GM18909 (cell line): ENCODE data around the gene RCAN2.
"Not testable (repeated sequence)": the region's sequence is repeated elsewhere in the genome, so short reads cannot be mapped to it uniquely, and the experiment has no call there.

Experiments
- ATAC-seq: cut with Tn5 transposase; IDR thresholded peaks from one replicate; pipeline ENCODE4 v1.9.1; 2021; ENCODE audit warnings: mild to moderate bottlenecking; ENCODE audit not compliant: unreplicated experiment, poor library complexity

The RCAN2 gene

DNA sequence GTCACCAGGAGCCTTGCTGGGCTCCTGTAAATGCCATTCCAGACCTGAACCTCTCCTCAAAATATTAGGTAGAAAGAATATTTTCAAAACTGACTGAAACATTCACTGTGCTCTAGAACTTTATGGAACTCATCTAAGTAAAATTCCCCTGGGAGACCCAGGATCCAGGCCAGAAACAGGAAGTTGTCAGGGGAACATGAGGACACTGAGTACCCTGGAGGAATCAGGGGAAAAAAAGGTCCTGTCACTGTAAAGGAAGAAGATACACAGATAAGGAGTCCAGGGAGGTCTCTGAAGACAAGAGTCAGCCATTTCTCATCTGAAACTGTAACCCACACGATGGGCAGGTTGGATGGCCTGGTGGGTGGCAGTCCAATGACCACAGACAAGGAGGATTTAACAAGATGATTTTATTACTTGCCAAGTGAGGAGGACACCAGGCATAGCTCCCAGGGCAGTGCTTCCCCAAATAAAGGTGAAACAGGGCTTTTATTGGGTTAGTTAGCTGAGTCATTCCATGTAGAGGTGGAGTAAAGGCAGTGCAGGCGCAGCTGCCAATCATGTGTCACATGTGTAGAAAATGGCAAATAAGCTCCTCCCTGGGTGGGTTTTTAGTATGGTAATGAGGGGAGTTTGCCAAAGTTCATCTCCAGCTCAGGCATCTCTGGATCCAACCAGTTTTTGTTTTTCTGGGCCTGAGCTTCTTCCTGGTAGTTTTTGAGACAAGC lies 138.5 kb downstream of the RCAN2 start:
- no peak for ATAC-seq

DNA sequence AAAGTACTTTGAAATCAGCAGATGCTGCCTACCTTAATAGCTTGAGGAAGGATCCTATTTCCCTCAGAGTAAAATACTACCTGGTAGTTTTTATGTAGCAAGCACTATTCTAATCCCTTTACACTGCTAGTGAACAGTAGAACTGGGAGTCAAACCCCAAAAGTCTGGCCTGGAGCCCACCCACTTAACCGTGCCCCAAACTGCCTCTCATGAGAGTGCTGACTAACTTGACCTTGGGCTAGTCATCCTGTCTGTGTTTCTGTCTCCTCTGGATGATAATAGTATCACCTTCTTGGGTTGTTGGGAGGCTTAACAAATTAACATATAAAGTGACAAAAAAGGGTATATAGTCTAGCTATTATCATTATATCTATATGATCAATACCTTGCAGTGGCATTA lies 140.5 kb downstream of the RCAN2 start:
- ATAC-seq = no peak

DNA sequence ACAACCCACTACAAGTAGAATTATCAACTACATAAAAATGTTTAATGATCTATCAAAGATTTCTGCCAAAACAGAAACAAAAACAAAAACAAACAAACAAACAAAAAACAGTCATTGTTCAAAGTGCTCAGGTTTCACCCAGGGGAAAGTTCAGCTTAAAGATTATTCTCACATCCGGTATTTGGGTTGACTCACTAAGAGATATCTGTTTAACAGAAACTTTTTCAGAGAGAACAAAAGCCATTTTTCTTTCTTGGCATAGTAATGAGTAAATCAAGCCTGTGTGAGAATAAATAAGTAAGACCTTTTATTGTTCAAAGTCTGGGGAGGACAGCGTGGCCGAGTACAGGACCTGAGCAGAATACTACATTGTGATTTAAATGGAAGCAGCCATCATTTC lies 143.6 kb downstream of the RCAN2 start:
- no peak for ATAC-seq

DNA sequence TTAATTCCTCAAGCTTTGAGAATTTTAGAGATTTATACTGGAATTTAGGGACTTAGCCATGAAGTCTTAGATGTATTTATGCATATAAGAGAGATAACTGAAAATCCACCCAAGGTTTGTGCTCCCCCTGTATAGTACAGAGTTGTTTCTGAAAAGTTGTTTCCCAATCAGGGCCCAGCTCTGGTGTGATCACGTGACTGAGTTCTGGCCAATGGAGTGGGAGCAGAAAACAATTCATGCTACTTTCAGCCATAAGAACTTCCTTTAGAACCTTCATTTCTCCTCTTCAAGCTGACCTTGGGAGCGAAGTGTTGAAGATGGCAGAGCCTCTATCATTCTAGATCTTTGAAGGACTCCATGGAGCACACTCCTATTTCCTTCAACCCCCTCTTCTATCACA lies 151.0 kb downstream of the RCAN2 start:
- ATAC-seq = no peak

DNA sequence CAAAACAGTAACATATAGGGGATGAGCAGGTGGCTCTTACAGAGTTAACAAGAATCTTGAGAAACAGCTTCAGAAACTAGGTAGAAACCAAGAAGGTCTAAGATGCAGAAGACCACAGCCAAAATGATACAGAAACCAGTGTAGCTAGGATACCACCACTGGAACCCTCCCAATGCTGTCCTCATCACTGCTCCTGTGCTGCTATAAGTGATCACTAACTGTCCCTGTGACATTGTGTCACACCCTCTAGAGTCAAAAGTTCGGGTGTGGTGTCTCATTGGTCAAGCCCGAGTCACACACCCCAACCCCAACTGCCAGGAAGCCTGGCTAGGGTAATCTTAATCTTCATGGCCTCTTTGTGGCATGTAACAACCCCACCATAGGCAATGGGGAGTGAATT lies 153.1 kb downstream of the RCAN2 start:
- ATAC-seq = peak; percentile 85

DNA sequence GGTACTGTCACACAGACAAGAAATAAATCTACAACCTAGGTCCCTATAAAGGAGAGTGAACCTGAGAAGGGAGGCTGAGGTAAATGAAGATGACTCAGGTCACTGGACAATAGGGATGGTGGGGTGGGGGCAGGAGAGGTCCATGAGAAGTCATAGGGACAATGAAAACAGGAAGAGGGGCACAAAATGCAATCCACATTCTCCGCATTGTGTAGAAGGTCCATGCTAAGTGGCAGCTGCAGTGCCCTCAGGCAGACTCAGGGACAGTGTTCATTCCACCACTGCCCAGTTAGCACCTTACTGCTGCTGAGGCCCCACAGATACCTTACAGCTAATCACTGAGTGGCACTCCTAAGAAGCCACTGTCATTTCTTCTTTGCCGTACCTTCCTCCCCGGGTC lies 156.8 kb downstream of the RCAN2 start:
- ATAC-seq = no peak

DNA sequence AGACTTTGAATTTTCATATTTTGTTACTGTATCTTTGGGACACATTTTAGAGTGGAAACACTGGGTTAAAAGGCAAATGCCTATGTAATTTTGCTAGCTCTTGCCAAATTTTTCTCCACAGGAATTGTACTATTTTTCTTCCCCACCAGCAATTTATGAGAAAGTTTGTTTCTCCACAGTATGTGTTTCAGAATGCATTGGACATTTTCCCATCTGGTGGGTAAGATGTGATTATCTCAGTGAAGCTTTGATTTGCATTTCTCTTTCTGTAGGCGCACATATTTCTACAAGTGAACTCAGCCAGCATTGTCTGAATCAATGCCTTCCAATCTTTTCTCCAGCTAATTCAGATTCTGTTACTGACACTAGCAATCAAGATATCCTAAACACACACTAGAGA lies 157.8 kb downstream of the RCAN2 start:
- no peak for ATAC-seq

DNA sequence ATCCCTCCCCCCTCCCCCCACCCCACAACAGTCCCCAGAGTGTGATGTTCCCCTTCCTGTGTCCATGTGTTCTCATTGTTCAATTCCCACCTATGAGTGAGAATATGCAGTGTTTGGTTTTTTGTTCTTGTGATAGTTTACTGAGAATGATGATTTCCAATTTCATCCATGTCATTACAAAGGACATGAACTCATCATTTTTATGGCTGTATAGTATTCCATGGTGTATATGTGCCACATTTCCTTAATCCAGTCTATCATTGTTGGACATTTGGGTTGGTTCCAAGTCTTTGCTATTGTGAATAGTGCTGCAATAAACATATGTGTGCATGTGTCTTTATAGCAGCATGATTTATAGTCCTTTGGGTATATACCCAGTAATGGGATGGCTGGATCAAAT lies 158.8 kb downstream of the RCAN2 start:
- not testable (repeated sequence) for ATAC-seq

DNA sequence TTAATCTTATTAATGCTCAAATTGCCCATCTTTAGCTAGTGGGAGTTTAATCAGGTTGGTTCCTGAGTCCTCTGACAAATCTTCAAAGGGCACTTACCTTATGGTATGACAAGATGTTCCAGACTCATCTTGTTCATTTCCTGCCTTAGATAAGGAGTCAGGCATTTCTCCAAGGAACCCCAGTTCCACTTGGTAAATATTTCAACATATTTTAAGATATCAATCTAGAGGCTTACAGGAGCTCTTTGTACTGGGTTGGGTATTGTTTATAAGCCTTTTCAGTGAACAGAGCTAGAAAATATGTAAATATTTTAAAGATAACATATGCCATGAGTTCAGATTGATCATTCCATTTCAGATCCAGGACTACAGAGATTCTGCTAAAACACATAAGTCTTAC lies 159.8 kb downstream of the RCAN2 start:
- ATAC-seq = no peak

DNA sequence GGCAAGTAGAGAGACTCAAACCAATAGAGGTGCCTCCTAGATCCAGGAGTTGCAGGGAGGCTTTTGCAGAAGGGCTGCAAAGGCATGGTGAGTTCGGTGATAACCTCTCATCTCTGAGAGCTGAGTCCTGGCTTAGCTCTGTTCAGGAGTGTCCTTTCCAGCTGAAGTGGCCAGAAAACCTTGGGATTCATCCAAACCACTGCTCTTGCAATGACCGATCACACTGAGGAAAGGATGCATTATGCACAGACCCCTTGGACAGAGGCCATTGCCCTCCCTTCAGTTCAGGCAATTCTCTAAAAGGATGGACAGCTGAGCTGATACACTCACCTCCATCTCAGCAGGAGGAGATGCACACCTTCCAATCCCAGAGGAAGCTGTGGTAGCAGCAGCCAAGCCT lies 161.7 kb downstream of the RCAN2 start:
- no peak for ATAC-seq

DNA sequence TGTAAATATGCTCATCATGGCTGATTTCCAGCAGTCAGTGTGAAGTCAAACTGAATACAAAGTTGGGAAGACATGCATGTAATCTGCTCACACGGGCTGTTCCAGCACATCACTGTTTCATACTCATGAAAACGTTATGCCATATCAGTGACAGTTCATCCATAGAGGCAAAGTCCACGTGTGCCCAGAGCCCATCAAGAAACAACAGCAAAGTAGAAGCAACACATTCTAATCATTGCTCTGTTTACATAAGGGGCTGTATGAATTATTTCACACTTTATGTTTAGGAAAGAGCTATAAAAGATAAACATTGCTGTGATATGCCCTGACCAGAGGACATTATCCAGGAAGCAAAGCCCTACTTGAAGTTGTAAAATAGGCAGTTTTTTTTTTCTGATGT lies 163.5 kb downstream of the RCAN2 start:
- no peak for ATAC-seq

DNA sequence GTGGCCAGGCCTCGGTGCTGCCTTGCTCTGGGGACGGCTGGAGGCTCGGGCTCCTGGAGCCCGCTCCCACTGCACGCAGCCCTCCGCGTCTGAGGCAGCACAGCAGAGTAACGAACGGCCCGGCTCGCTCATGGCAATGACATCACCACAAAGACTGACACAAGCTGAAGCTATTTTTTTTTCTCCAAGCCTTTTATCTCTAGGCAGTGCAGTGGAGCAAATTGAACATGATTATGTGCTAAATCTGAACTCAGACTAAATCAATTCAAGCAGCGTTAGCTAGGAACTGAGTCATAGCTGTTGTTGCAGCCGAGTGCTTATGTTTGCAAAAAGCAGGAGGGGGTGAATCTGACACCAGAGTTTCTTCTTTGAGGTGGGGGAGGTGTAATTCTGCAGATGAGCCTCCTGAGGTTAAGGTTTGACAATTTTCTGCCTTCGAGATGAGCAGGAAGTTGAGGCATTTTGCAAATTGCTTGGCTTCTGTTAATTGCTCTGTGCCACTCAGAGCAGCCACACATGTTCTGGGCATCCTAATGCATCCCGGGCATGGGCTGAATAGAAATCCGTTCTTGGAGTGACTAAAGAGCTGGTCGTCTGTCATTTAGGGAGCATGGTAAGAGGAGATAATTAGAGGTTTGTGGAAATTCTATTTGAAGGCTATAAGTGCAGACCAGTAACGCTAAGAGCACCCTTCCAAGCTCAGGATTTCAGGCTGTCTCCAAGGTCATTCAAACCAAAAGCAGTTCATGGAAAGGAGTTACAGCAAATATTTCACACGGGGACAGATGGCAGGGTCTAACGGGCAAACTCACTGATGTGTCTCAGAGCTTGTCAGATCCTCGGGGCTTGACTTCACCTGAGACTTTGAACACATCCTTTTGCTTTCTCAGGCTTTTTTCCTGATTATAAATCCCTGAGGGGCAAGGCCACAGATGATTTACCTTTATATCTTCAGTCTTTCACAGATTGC lies 165.4 kb downstream of the RCAN2 start:
- no peak for ATAC-seq

DNA sequence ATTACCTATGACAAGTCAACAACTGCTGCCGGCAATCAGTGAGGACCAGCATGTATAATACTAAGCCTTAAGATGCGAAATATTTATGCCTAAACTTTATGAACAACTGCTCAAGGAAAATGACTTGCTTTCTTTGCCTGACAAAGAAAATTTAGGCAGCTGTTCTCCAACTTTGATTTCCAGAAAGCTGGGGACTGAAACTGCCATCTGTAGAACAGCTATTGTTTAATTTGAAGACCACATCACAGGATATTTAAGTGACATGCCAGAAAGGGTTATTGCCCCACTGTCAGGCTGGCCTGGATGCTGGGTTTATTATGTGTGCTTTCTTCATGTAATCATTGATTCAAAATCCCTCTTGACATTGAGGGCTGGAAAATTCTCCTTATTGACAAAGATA lies 166.5 kb downstream of the RCAN2 start:
- ATAC-seq = no peak

DNA sequence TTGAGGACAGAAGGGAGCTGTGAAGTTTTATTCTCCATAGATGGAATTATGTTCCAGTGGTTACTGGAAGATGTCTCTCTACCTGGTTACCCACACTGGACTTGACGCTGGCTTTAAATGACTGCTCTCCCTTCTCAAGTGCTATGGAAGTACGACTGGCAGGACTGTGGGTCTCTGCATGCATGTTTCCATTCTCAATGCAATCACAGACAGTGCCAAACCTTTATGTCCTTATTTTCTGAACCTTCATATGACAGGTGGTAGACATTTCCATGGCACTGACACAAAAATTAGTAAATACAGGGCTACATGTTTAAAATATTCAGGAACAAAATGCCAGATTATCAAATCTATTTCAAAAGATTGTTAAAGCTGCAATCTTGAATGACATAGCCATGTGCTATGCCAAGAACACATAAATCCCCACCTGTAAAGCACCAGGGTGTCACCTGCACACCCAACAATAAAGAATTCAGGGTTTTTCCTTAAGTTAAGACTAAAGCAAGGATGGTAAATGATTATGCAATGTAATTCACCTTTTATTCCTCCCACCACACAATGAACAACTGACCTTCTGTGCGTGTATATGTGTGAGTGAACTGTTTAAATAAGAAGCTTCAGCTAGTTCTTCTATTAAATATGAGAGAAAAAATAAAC lies 167.2 kb downstream of the RCAN2 start:
- no peak for ATAC-seq

DNA sequence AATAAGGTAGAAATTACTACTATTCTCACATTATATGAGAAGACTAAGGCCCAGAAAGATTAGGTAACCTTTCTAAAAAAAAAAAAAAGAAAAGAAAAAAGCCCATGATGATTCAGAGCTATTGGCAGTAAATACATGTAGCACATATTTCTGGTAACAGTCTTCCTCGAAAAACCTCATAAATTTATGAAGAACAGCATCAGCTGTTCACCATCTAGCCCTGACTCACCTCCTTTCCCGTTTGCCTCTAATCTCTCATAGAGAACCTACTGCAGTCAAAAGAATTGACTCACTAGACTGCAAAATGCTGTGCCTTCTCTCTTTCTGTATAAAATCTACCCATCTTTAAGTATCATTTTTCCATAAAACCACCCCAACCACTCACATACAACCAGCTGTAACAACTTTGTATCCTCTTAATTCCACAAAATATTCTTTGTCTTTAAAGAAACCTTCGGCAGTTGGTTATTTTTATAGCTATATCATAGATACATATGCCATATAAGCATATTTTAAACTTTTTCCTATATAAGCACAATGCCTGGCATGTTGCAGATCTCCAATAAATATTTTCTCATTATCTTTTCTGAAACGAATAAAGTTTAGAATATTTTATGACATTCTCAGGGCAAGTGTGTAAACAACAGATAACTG lies 167.8 kb downstream of the RCAN2 start:
- ATAC-seq = no peak

DNA sequence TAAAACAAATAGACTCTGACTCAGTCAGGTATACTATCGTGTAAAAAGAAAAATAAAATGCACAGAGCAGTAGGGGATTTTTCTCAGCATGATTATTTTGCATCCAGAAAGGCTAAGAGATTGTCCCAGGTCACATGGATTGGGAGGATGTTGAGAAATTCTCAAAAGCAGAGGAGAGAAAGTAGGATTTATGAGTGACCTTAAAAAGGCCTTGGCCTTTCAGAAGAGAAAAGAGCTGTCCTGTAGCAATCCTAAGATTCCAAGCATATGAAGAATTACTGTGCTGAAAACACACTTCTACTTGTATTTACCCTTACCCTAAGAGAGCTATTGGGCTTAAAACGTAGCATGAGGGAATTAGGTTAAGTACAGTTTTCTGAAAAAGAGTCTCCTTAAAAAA lies 170.7 kb downstream of the RCAN2 start:
- no peak for ATAC-seq

DNA sequence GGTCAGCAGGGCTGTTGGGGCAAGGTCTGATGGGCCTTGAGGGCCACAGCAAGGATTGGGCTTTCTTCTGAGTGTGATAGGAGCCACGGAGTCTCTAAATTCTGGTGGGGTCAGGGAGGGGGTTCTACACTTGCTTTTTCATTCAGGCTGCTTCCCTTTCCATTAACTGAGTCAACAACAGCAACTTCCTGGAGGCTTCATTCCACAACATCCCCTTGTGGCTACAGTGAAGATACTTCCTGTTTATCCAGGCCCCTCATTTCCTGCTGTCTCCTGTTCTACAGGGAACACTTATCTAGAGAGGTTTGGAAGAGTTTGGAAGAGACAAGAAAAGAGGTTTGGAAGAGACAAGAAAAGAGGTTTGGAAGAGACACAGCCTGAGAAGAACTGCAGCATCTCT lies 175.7 kb downstream of the RCAN2 start:
- no peak for ATAC-seq

DNA sequence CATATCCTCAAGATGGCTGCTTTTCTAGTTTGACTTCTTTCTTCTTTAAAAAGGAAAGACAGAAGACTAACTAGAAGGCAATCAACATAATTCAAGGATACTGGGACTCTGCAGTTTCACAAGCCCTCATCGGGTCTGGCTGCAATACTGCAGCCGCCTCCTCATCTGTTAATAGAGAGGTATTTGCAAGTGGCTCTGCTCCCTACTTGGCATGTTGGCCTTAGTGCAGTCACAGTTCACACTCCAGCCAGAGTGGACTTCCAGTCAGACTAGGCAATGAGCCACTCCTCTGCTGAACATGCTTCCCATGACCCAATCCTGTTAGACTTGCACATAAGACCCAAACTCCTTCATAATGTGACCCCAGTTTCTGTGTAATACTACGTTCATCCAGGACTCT lies 178.6 kb downstream of the RCAN2 start:
- no peak for ATAC-seq

DNA sequence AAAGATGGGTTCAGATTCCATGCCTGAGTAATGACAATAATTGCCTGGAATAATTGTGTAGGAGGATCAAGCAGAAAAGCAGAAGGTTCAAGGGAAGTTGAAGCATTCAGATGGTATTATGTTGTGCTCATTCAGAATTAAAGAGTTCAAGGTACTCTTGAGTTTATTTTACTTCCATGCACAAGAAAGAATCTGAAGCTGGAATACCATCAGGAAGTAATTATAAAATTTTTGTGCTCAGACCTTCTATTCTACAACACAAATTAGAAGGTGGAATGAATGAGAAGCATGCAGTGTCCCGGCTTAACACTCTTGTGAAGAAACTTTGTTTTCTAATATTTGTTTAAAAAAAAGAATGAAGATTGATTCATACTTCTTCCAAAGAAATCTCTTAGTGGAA lies 181.1 kb downstream of the RCAN2 start:
- no peak for ATAC-seq

DNA sequence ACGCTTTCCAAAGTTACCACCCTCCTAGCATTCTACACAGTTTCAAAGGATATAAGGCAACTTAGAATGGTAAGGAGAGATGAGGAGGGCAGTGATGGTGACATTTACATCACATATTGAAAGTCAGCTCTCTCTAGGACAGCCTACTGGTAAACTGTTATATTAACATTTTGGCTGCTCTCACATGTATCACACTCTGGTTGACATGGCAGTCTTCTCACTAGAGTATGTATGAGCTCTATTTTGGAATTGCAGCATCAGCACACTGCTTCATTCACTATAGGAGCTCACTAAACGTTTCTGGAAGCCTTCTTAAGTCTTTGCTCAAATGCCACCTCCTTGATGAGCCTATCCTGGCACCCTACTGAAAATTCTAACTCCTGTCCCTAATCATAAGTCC lies 184.8 kb downstream of the RCAN2 start:
- no peak for ATAC-seq

DNA sequence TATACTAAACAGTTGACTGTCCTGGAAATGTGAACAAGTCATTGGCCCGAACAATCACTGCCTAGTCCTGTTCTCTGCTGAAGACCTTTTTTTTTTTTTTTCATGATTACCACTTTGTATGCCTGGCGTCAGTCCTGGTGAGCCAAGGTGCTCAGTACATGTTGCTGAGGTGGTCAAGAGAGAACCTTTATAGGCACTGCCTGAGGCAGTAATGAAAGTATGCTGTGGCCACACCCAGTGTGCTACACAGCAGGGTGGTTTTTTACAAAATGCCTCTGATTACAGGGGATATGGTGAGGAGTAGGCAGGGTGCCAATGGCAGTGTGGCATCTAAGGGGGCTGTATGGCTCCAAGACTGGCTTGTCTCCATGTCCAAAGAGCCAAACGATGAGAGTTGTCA lies 185.4 kb downstream of the RCAN2 start:
- no peak for ATAC-seq
